ENCODE data around the gene GNL3. TPM values are rescaled to one million over a fixed set of nuclear protein-coding genes. Genes with fewer than 3 reads are reported as not detected.

GNL3 gene, protein sequence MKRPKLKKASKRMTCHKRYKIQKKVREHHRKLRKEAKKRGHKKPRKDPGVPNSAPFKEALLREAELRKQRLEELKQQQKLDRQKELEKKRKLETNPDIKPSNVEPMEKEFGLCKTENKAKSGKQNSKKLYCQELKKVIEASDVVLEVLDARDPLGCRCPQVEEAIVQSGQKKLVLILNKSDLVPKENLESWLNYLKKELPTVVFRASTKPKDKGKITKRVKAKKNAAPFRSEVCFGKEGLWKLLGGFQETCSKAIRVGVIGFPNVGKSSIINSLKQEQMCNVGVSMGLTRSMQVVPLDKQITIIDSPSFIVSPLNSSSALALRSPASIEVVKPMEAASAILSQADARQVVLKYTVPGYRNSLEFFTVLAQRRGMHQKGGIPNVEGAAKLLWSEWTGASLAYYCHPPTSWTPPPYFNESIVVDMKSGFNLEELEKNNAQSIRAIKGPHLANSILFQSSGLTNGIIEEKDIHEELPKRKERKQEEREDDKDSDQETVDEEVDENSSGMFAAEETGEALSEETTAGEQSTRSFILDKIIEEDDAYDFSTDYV
- 90.0 to 134 TPM (median 91.6 TPM) in 5 replicates for total RNA-seq (2022; extraction: Qiagen RNA extraction)

GRCh38 chr3:52685709-52686691 lies at the start of gene GNL3, which contains the start of gene PBRM1:
TSS of gene GNL3 (plus strand) at chr3:52686032. CDS start at chr3:52686093, 61 bp downstream.
TSS of gene PBRM1 (minus strand) at chr3:52685913.

GRCh38 chr3:52705688-52706686 lies 20.2 kb downstream of the GNL3 start, which contains the start of the genes GLT8D1 and SPCS1:
TSS of gene GLT8D1 (minus strand) at chr3:52705791. CDS start at chr3:52700460, 5,331 bp downstream.
TSS of gene SPCS1 (plus strand) at chr3:52706106. CDS start at chr3:52706247, 141 bp downstream.

Other genes with a start within 250 kb of the GNL3 start
- 0.10 to 0.26 TPM (median 0.11 TPM) in 5 replicates for gene SEMA3G, start 240.9 kb upstream of the GNL3 start, total RNA-seq (2022; extraction: Qiagen RNA extraction)
- gene TNNC1, start 232.0 kb upstream of the GNL3 start, total RNA-seq (2022; extraction: Qiagen RNA extraction), result 0.87 to 1.3 TPM (median 1.3 TPM) in 5 replicates
- gene NISCH, start 230.4 kb upstream of the GNL3 start, total RNA-seq (2022; extraction: Qiagen RNA extraction), result 7.9 to 14.9 TPM (median 12.2 TPM) in 5 replicates
- 0.09 to 0.17 TPM (median 0.13 TPM) in 4 of 5 replicates, not detected in the other for gene STAB1, start 190.7 kb upstream of the GNL3 start, total RNA-seq (2022; extraction: Qiagen RNA extraction)
- gene NT5DC2, start 152.2 kb upstream of the GNL3 start, total RNA-seq (2022; extraction: Qiagen RNA extraction), result 82.0 to 105 TPM (median 98.6 TPM) in 5 replicates
- 47.1 to 85.1 TPM (median 48.4 TPM) in 5 replicates for gene UQCC5, start 149.4 kb upstream of the GNL3 start, total RNA-seq (2022; extraction: Qiagen RNA extraction)
- 9.8 to 19.7 TPM (median 16.7 TPM) in 5 replicates for gene PBRM1, start 119 bp upstream of the GNL3 start, total RNA-seq (2022; extraction: Qiagen RNA extraction)
- gene GLT8D1, start 19.8 kb downstream of the GNL3 start, total RNA-seq (2022; extraction: Qiagen RNA extraction), result 35.8 to 41.4 TPM (median 38.7 TPM) in 5 replicates
- 160 to 177 TPM (median 167 TPM) in 5 replicates for gene SPCS1, start 20.1 kb downstream of the GNL3 start, total RNA-seq (2022; extraction: Qiagen RNA extraction)
- 10.9 to 15.0 TPM (median 14.0 TPM) in 5 replicates for gene NEK4, start 84.9 kb downstream of the GNL3 start, total RNA-seq (2022; extraction: Qiagen RNA extraction)
- gene ITIH1, start 91.6 kb downstream of the GNL3 start, total RNA-seq (2022; extraction: Qiagen RNA extraction), result 0.06 TPM in 1 of 5 replicates, not detected in the others
- 0.08 to 0.37 TPM (median 0.15 TPM) in 5 replicates for gene ITIH3, start 108.8 kb downstream of the GNL3 start, total RNA-seq (2022; extraction: Qiagen RNA extraction)
- 0.25 to 1.0 TPM (median 0.63 TPM) in 5 replicates for gene ITIH4, start 144.6 kb downstream of the GNL3 start, total RNA-seq (2022; extraction: Qiagen RNA extraction)
- gene MUSTN1, start 149.0 kb downstream of the GNL3 start, total RNA-seq (2022; extraction: Qiagen RNA extraction), result 0.14 to 0.31 TPM (median 0.16 TPM) in 4 of 5 replicates, not detected in the other
- gene STIMATE, start 211.5 kb downstream of the GNL3 start, total RNA-seq (2022; extraction: Qiagen RNA extraction), result 7.3 to 9.2 TPM (median 8.8 TPM) in 5 replicates